HepG2 (cell line): ENCODE results near the gene RETREG2. TPM values are rescaled to one million over a fixed set of nuclear protein-coding genes. Genes with fewer than 3 reads are reported as not detected.

Source experiments
- ATAC-seq: fragments of 200-7000 bp; cut with Tn5 transposase; 3 replicates; pipeline ENCODE4 v1.9.1; 2020; ENCODE audit warnings: mild to moderate bottlenecking, moderate library complexity
- BruUV-seq: library from RNA; stranded (reverse); fragments of 400-500 nt; replicated peaks from 2 replicates; lab custom pipeline; 2021; lab: Mats Ljungman, UMichigan
- CTCF ChIA-PET: fragments of 300-600 bp; formaldehyde crosslinking; extraction: SDS; loops from one replicate; lab custom pipeline; 2021; ENCODE audit warnings: low total read pairs, inconsistent platforms, low intra/inter-chr PET ratio; lab: Yijun Ruan, JAX
- POLR2A ChIA-PET: fragments of 350-600 bp; sonication (Branson Sonifier 250); formaldehyde crosslinking; loops from one replicate; lab custom pipeline; 2020; ENCODE audit warnings: antibody characterized with exemption, inconsistent platforms; lab: Yijun Ruan, JAX
- DNase-seq: peaks from one replicate; pipeline ENCODE4 v3.0.0-alpha.2; 2015; ENCODE audit warnings: low spot score
- FAIRE-seq: peaks from 3 replicates; lab custom pipeline; 2011; peaks lifted over from hg19 to GRCh38; lab: Jason Lieb, UNC
- H2AFZ ChIP-seq: one replicate; pipeline ENCODE4 v1.6.1; 2011; ENCODE audit warnings: low read length, inconsistent platforms
- H3K27ac ChIP-seq: fragments of 300-600 bp; 3 replicates; pipeline ENCODE4 v1.8.0; 2011; ENCODE audit warnings: mixed run types, mild to moderate bottlenecking, mixed read lengths, low read length, inconsistent platforms; ENCODE audit not compliant: insufficient read depth; ENCODE audit errors: extremely low read length
- H3K27me3 ChIP-seq, 2 experiments: fragments of 200-600 bp in 1 of 2; 2 replicates in 1 of 2; 3 replicates in 1 of 2; pipeline versions ENCODE4 v1.6.0 to v1.8.0; 2011; ENCODE audit warnings: low read length in 2 of 2, mild to moderate bottlenecking in 2 of 2, moderate library complexity in 2 of 2, inconsistent platforms in 1 of 2; ENCODE audit not compliant: insufficient read depth in 2 of 2, control insufficient read depth in 1 of 2
- H3K36me3 ChIP-seq, 2 experiments: fragments of 200-600 bp in 1 of 2; replicated peaks in 1 of 2; 2 replicates in 1 of 2; 3 replicates in 1 of 2; pipeline versions ENCODE4 v1.5.1 to v1.8.0; 2011; ENCODE audit warnings: low read length in 2 of 2, inconsistent platforms in 1 of 2; ENCODE audit not compliant: insufficient read depth in 2 of 2, control insufficient read depth in 1 of 2
- H3K4me1 ChIP-seq: 2 replicates; pipeline ENCODE4 v1.5.1; 2012; ENCODE audit warnings: low read length, inconsistent platforms; ENCODE audit not compliant: insufficient read depth
- H3K4me2 ChIP-seq: 2 replicates; pipeline ENCODE4 v1.6.0; 2011; ENCODE audit warnings: low read depth, low read length, inconsistent platforms
- H3K4me3 ChIP-seq, 3 experiments: fragments of 200-600 bp in 1 of 3; sonication (generic), shearing (Covaris generic) in 1 of 3; replicated peaks in 1 of 3; 2 replicates each; pipeline ENCODE4 v1.5.1; 2011 to 2016; ENCODE audit warnings: low read length in 3 of 3, inconsistent platforms in 2 of 3, low read depth in 2 of 3, mild to moderate bottlenecking in 2 of 3, control low read depth in 1 of 3, mixed read lengths in 1 of 3; ENCODE audit not compliant: insufficient read depth in 1 of 3
- H3K79me2 ChIP-seq: one replicate; pipeline ENCODE4 v1.6.1; 2011; ENCODE audit warnings: low read length, inconsistent platforms; ENCODE audit not compliant: insufficient read depth
- H3K9ac ChIP-seq: 2 replicates; pipeline ENCODE4 v1.6.0; 2011; ENCODE audit warnings: mild to moderate bottlenecking, low read depth, low read length, inconsistent platforms; ENCODE audit not compliant: insufficient read depth
- H3K9me3 ChIP-seq: 2 replicates; pipeline ENCODE4 v1.5.1; 2012; ENCODE audit warnings: mild to moderate bottlenecking, low read length
- H4K20me1 ChIP-seq: 2 replicates; pipeline ENCODE4 v1.6.0; 2011; ENCODE audit warnings: inconsistent platforms, mild to moderate bottlenecking, low read length, moderate library complexity; ENCODE audit not compliant: insufficient read depth
- EP300 ChIP-seq, 3 experiments: sonication (generic) in 1 of 3; formaldehyde crosslinking in 1 of 3; IDR thresholded peaks; 2 replicates each; pipeline versions ENCODE4 v1.5.1 to v1.6.1; 2011 to 2020; ENCODE audit warnings: low read depth in 2 of 3, low read length in 2 of 3, borderline replicate concordance in 1 of 3, improper control_type of control experiment in 1 of 3, mild to moderate bottlenecking in 1 of 3, missing genetic modification reagents in 1 of 3, moderate library complexity in 1 of 3
- HNRNPK ChIP-seq: fragments of 200-400 bp; formaldehyde crosslinking; IDR thresholded peaks from 2 replicates; pipeline ENCODE4 v1.6.1; 2018; ENCODE audit warnings: low read length, low read depth, moderate library complexity, mild to moderate bottlenecking; ENCODE audit not compliant: poor library complexity, severe bottlenecking
- NFKBIZ ChIP-seq: IDR thresholded peaks from 2 replicates; pipeline ENCODE4 v1.6.1; 2018; ENCODE audit warnings: missing genetic modification reagents, missing compliant biosample characterization
- POLR2G ChIP-seq: fragments of 200-400 bp; formaldehyde crosslinking; IDR thresholded peaks from 2 replicates; pipeline ENCODE4 v1.6.1; 2018; ENCODE audit warnings: mild to moderate bottlenecking, low read depth, low read length, moderate library complexity
- SNAI1 ChIP-seq: sonication (generic); formaldehyde crosslinking; IDR thresholded peaks from 2 replicates; pipeline ENCODE4 v1.5.0; 2020; ENCODE audit warnings: mild to moderate bottlenecking, missing genetic modification reagents, borderline replicate concordance
- ZMYM3 ChIP-seq: sonication (generic); formaldehyde crosslinking; IDR thresholded peaks from 2 replicates; pipeline ENCODE4 v1.5.1; 2020; ENCODE audit warnings: mild to moderate bottlenecking, missing genetic modification reagents
- ZNF878 ChIP-seq: sonication (generic); formaldehyde crosslinking; IDR thresholded peaks from 2 replicates; pipeline ENCODE4 v1.8.1; 2023; ENCODE audit warnings: mild to moderate bottlenecking, missing genetic modification reagents, moderate library complexity
- WGBS: methylation state at CpG from one replicate; pipeline ENCODE4 v1.1.6; 2017; ENCODE audit warnings: low lambda C conversion rate; 5-methylcytosine and 5-hydroxymethylcytosine counted together
- in situ Hi-C: cut with HindIII; loops from 2 replicates; pipeline ENCODE4 v1.10.0; 2017; ENCODE audit warnings: low pct_unique_long_range_greater_than_20kb; ENCODE audit not compliant: extremely low pct_ligation_motif_present
- intact Hi-C: fragments of 100-400 bp; cut with micrococcal nuclease; formaldehyde crosslinking; loops from one replicate; pipeline ENCODE4 v1.10.0; 2022; ENCODE audit not compliant: unreplicated experiment
- polyA plus RNA-seq, 8 experiments: library from polyadenylated mRNA; depleted of rRNA in 3 of 8; stranded (reverse) in 7 of 8; unstranded in 1 of 8; fragments of >200 nt; fragmentation: Illumina TruSeq in 4 of 8; extraction: Trizol in 4 of 8; gene quantifications; 2 replicates each; pipeline versions ENCODE4 v1.2.1 to v1.2.3, GENCODE V29; 2011 to 2016; ENCODE audit warnings: low read depth in 4 of 8, missing spikeins in 1 of 8, mixed read lengths in 1 of 8; ENCODE audit not compliant: insufficient read depth in 1 of 8
- total RNA-seq, 5 experiments: library from RNA; depleted of rRNA; stranded (reverse); fragments of >200 nt; fragmentation: Illumina TruSeq; extraction: Trizol; gene quantifications; 2 replicates each; pipeline ENCODE4 v1.2.3, GENCODE V29; 2016; ENCODE audit warnings: low read depth in 1 of 5
- TF ChIP-seq, protein P1 (sequence below): sonication (generic); formaldehyde crosslinking; IDR thresholded peaks from 2 replicates; pipeline ENCODE4 v1.8.0; 2022; ENCODE audit warnings: low read depth, missing genetic modification reagents
- TF ChIP-seq, protein P2 (sequence below), 2 experiments: IDR thresholded peaks; 2 replicates each; pipeline ENCODE4 v1.6.1; 2011 to 2012; ENCODE audit warnings: low read length in 2 of 2, borderline replicate concordance in 1 of 2, low read depth in 1 of 2, mild to moderate bottlenecking in 1 of 2, moderate library complexity in 1 of 2

Gene RETREG2
- total and polyA plus RNA-seq, 2 of the 13 experiments (the other 11 are each of a cell fraction or from before 2014, with no cell fraction given) = 86.0 to 134 TPM

DNA sequence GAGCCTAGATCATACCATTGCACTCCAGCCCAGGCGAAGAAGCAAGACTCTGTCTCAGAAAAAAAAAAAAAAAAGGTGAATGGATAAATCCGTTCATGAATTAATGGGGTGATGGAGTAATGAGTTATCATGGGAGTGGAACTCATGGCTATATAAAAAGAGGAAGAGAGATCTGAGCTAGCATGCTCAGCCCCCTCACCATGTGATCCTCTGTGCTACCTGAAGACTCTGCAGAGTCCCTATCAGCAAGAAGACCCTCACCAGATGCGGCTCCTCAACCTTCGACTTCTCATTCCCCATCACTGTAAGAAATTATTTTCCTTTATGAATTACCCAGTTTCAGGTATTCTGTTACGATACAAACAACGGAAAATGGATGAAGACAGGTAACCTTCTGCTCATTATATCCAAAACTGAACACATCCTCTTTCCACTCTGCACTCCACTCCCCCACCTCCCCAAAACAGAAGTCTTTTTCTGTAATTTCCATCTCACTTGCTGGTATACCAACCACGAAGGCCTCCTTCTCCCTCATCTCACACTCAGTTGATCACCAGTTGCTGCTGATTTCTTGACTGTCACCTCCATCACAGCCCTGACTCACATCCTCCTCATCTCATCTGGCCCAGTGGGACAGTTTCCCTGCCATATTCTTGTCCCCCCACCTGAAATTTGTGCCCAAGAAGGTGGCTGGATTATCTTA is 8.8 kb downstream of the RETREG2 start:
- Histone ChIP-seq H3K27me3 (no peaks in the 10 kb centered on the region), H3K9me3 (no peaks in the 10 kb centered on the region), H3K4me2 (no peak overlapping the region)
- FAIRE-seq = no peak
- 97% methylated on average over 7 of the region's 7 CpGs for WGBS
- TF ChIP-seq NFKBIZ (CRISPR knock-in tag) (no peak), POLR2G (0 out of 2 replicates have a peak, but pooled peaks have one; percentile 15)
- TF ChIP-seq, all 625 proteins: peak for 1
- intact Hi-C loops (no loop called here), in situ Hi-C loops (no loop called here)
- CTCF ChIA-PET = no interaction called here
- DNase-seq (no peak), ATAC-seq (peak; percentile 24; the same call in 1 of the 3 replicates)
- no peak overlapping the region for H3K27ac ChIP-seq
- no peaks in the 10 kb centered on the region for H3K79me2 ChIP-seq
- no TSS peak for BruUV-seq
- POLR2A ChIA-PET = interaction anchor here (0.7 kb wide), 1 partner anchor 19 kb away, joined by 4 read pairs; the partner anchor contains the start of gene ZFAND2B
- peaks cover 10 to 22% of the 10 kb centered on the region in 2 experiments for H3K36me3 ChIP-seq
- peaks cover 3% of the 10 kb centered on the region; the same call in 1 of the 2 replicates for H3K4me1 ChIP-seq
- no peak overlapping the region for H3K4me3 ChIP-seq
- no peaks in the 10 kb centered on the region for H4K20me1 ChIP-seq
- H2AFZ ChIP-seq = no peak overlapping the region
- no peak overlapping the region for H3K9ac ChIP-seq

DNA sequence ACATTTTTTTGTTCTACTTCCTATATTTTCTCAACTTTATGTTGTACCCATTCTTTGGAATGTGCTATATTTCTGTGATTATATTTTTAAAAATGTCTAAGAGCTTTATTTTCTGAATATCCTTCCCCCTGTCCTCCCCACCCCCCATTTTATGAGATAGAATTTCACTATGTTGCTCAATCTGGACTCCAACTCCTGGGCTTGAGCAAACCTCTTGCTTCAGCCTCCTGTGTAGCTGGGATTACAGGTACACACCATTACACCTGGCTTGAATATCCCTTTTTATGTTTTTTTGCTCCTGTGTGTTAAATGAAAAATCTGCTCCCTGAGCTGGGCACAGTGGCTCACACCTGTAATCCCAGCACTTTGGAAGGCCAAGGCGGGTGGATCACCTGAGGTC is 19.3 kb downstream of the RETREG2 start:
- no peak overlapping the region for H3K27ac ChIP-seq
- no peak for ATAC-seq
- TF ChIP-seq ZNF878 (CRISPR knock-in tag) (no peak), SNAI1 (CRISPR knock-in tag) (no peak), ZMYM3 (CRISPR knock-in tag) (0 out of 2 replicates have a peak, but pooled peaks have one; percentile 15), EP300 (IDR thresholded peaks at IDR 0.05; ENCODE audit: low read depth in 2 of 2, low read length in 2 of 2) (peak in 1 of 2 experiments; percentile 14; a peak in 1 of 4 replicates), EP300 (CRISPR knock-in tag; IDR thresholded peaks at IDR 0.05; ENCODE audit: borderline replicate concordance) (no peak), HNRNPK (peak; percentile 33)
- TF ChIP-seq, protein P1, sequence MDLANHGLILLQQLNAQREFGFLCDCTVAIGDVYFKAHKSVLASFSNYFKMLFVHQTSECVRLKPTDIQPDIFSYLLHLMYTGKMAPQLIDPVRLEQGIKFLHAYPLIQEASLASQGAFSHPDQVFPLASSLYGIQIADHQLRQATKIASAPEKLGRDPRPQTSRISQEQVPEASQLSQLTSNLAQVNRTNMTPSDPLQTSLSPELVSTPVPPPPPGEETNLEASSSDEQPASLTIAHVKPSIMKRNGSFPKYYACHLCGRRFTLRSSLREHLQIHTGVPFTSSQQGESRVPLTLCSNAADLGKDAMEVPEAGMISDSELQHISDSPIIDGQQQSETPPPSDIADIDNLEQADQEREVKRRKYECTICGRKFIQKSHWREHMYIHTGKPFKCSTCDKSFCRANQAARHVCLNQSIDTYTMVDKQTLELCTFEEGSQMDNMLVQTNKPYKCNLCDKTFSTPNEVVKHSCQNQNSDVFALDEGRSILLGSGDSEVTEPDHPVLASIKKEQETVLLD (CRISPR knock-in tag) = no peak
- TF ChIP-seq, protein P2, sequence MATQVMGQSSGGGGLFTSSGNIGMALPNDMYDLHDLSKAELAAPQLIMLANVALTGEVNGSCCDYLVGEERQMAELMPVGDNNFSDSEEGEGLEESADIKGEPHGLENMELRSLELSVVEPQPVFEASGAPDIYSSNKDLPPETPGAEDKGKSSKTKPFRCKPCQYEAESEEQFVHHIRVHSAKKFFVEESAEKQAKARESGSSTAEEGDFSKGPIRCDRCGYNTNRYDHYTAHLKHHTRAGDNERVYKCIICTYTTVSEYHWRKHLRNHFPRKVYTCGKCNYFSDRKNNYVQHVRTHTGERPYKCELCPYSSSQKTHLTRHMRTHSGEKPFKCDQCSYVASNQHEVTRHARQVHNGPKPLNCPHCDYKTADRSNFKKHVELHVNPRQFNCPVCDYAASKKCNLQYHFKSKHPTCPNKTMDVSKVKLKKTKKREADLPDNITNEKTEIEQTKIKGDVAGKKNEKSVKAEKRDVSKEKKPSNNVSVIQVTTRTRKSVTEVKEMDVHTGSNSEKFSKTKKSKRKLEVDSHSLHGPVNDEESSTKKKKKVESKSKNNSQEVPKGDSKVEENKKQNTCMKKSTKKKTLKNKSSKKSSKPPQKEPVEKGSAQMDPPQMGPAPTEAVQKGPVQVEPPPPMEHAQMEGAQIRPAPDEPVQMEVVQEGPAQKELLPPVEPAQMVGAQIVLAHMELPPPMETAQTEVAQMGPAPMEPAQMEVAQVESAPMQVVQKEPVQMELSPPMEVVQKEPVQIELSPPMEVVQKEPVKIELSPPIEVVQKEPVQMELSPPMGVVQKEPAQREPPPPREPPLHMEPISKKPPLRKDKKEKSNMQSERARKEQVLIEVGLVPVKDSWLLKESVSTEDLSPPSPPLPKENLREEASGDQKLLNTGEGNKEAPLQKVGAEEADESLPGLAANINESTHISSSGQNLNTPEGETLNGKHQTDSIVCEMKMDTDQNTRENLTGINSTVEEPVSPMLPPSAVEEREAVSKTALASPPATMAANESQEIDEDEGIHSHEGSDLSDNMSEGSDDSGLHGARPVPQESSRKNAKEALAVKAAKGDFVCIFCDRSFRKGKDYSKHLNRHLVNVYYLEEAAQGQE (IDR thresholded peaks at IDR 0.05; ENCODE audit: borderline replicate concordance in 1 of 2, low read depth in 1 of 2, low read length in 2 of 2) = no peak

More for the DNA sequence above, 19.3 kb downstream of the RETREG2 start:
- CTCF ChIA-PET = no interaction called here
- no peaks in the 10 kb centered on the region for H4K20me1 ChIP-seq
- no peak overlapping the region for H3K4me2 ChIP-seq
- DNase-seq (no peak), FAIRE-seq (no peak)
- H3K9me3 ChIP-seq = no peaks in the 10 kb centered on the region
- no TSS peak for BruUV-seq
- POLR2A ChIA-PET = interaction anchor here (2.4 to 10.9 kb wide), 2 partner anchors 10 to 21 kb away, joined by 13 to 102 read pairs; partner anchors contain the start of genes CNPPD1 and ZFAND2B
- H2AFZ ChIP-seq = no peak overlapping the region
- no peak overlapping the region for H3K4me3 ChIP-seq
- H3K27me3 ChIP-seq = no peaks in the 10 kb centered on the region
- intact Hi-C loops = no loop called here
- H3K36me3 ChIP-seq = no peaks in the 10 kb centered on the region
- H3K4me1 ChIP-seq = peaks cover 46% of the 10 kb centered on the region
- no peaks in the 10 kb centered on the region for H3K79me2 ChIP-seq
- in situ Hi-C loops = no loop called here
- H3K9ac ChIP-seq = no peak overlapping the region
- 90% methylated on average over 1 of the region's 1 CpG for WGBS
